GM12864 (cell line): ENCODE data around the gene KCNQ5.

Experiments used
- DNase-seq: peaks from one replicate; pipeline ENCODE4 v3.0.0-alpha.2; 2011; ENCODE audit warnings: low read depth
- H3K4me3 ChIP-seq: 2 replicates; pipeline ENCODE4 v1.5.1; 2011; ENCODE audit warnings: mild to moderate bottlenecking, low read depth, low read length, control low read depth
- CTCF ChIP-seq: IDR thresholded peaks from 2 replicates; pipeline ENCODE4 v1.5.1; 2011; ENCODE audit warnings: low read depth, mild to moderate bottlenecking, moderate library complexity, low read length, control low read depth, inconsistent platforms; ENCODE audit errors: missing control alignments

The KCNQ5 gene

GRCh38 chr6:72946774-72947173 lies 324.9 kb downstream of the KCNQ5 start:
- no peak overlapping the region for H3K4me3 ChIP-seq
- no peak for DNase-seq
- TF ChIP-seq CTCF = no peak

GRCh38 chr6:72947534-72947933 lies 325.7 kb downstream of the KCNQ5 start:
- no peak for DNase-seq
- H3K4me3 ChIP-seq = no peak overlapping the region
- no peak for TF ChIP-seq CTCF

GRCh38 chr6:72948153-72948552 lies 326.3 kb downstream of the KCNQ5 start:
- DNase-seq = no peak
- no peak overlapping the region for H3K4me3 ChIP-seq
- TF ChIP-seq CTCF = no peak

- no peak overlapping the region for H3K4me3 ChIP-seq
- DNase-seq = no peak
- no peak for TF ChIP-seq CTCF
Observed at GRCh38 chr6:72950114-72950860, 328.4 kb downstream of the KCNQ5 start.

- no peak for DNase-seq
- TF ChIP-seq CTCF = no peak
- no peak overlapping the region for H3K4me3 ChIP-seq
Observed at GRCh38 chr6:72952808-72953630, 331.2 kb downstream of the KCNQ5 start.

- DNase-seq = no peak
- TF ChIP-seq CTCF = no peak
- no peak overlapping the region for H3K4me3 ChIP-seq
Observed at GRCh38 chr6:72953971-72954381, 332.1 kb downstream of the KCNQ5 start.

GRCh38 chr6:72954716-72955115 lies 332.9 kb downstream of the KCNQ5 start:
- TF ChIP-seq CTCF = no peak
- no peak overlapping the region for H3K4me3 ChIP-seq
- DNase-seq = no peak
